Mesendoderm (in vitro differentiated cells): ENCODE data around the gene ASTN2.

Experiments used
- DNase-seq: peaks from one replicate; pipeline ENCODE4 v3.0.0; 2013
- H2AK5ac ChIP-seq: 2 replicates; pipeline ENCODE4 v1.6.1; 2013; ENCODE audit warnings: low read length, inconsistent platforms
- H2BK120ac ChIP-seq: 2 replicates; pipeline ENCODE4 v1.6.1; 2013; ENCODE audit warnings: low read depth, mild to moderate bottlenecking, low read length, moderate library complexity, mixed read lengths
- H2BK15ac ChIP-seq: replicated peaks from 2 replicates; pipeline ENCODE4 v1.6.1; 2013; ENCODE audit warnings: low read depth, mild to moderate bottlenecking, moderate library complexity
- H2BK5ac ChIP-seq: 2 replicates; pipeline ENCODE4 v1.6.1; 2013; ENCODE audit warnings: low read length, inconsistent platforms
- H3K18ac ChIP-seq: 2 replicates; pipeline ENCODE4 v1.6.1; 2013; ENCODE audit warnings: mild to moderate bottlenecking, low read length, mixed read lengths
- H3K23ac ChIP-seq: one replicate; pipeline ENCODE4 v1.6.1; 2013; ENCODE audit warnings: low read length
- H3K27ac ChIP-seq: 2 replicates; pipeline ENCODE4 v1.5.1; 2013; ENCODE audit warnings: low read depth, mild to moderate bottlenecking, inconsistent platforms, low read length, moderate library complexity
- H3K27me3 ChIP-seq: 2 replicates; pipeline ENCODE4 v1.6.1; 2013; ENCODE audit warnings: low read length, control low read depth, mild to moderate bottlenecking, inconsistent platforms; ENCODE audit not compliant: insufficient read depth, poor library complexity
- H3K36me3 ChIP-seq: 2 replicates; pipeline ENCODE4 v1.6.1; 2013; ENCODE audit warnings: low read length, inconsistent platforms; ENCODE audit not compliant: control insufficient read depth, insufficient read depth
- H3K4ac ChIP-seq: one replicate; pipeline ENCODE4 v1.6.1; 2013; ENCODE audit warnings: low read depth, mild to moderate bottlenecking, low read length, moderate library complexity
- H3K4me1 ChIP-seq: 2 replicates; pipeline ENCODE4 v1.6.1; 2013; ENCODE audit warnings: low read depth, low read length, inconsistent platforms; ENCODE audit not compliant: control insufficient read depth
- H3K4me2 ChIP-seq: 2 replicates; pipeline ENCODE4 v1.6.1; 2013; ENCODE audit warnings: low read length
- H3K4me3 ChIP-seq: 2 replicates; pipeline ENCODE4 v1.5.1; 2013; ENCODE audit warnings: mild to moderate bottlenecking, low read length
- H3K56ac ChIP-seq: one replicate; pipeline ENCODE4 v1.6.1; 2013; ENCODE audit warnings: low read length
- H3K79me1 ChIP-seq: 2 replicates; pipeline ENCODE4 v1.6.1; 2013; ENCODE audit warnings: low read length, inconsistent platforms
- H3K79me2 ChIP-seq: 2 replicates; pipeline ENCODE4 v1.6.1; 2013; ENCODE audit warnings: mild to moderate bottlenecking, low read length; ENCODE audit not compliant: control insufficient read depth, insufficient read depth
- H3K9ac ChIP-seq: 2 replicates; pipeline ENCODE4 v1.6.1; 2013; ENCODE audit warnings: low read length, inconsistent platforms
- H4K5ac ChIP-seq: one replicate; pipeline ENCODE4 v1.6.1; 2013; ENCODE audit warnings: low read length
- H4K8ac ChIP-seq: one replicate; pipeline ENCODE4 v1.6.1; 2013; ENCODE audit warnings: low read depth, mild to moderate bottlenecking, control low read depth, low read length, moderate library complexity
- WGBS: extraction: QIAGEN DNeasy Blood & Tissue Kit; methylation state at CpG from one replicate; pipeline ENCODE4 v1.1.7; 2013; ENCODE audit warnings: low lambda C conversion rate, missing lambda C conversion rate; ENCODE audit not compliant: insufficient coverage; ENCODE audit errors: extremely low coverage; 5-methylcytosine and 5-hydroxymethylcytosine counted together

ASTN2 gene

DNA sequence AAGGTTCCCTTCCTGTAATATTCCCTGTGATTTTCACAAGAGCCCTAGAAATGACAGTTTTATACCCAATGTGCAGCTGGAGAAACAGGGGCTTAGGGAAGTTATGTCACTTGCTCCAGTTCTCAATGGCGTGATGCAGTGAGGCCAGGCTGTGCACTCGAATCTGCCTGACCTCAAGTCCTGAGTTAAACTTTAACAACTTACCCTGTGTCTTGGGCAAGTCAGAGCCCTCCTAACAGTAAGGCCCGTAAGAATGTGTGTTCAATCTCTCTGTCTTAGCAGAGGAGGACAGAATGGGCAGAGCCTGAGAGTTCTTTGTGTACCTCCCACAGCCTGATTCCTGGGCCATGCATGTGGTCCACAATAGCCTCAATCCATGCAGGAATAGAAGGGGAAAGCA, 546.7 kb downstream of the ASTN2 start:
- H3K79me1 ChIP-seq = no peaks in the 10 kb centered on the region
- H3K18ac ChIP-seq = no peak overlapping the region
- H3K4ac ChIP-seq = no peak overlapping the region
- no peak overlapping the region for H2BK5ac ChIP-seq
- H2BK15ac ChIP-seq = no peak overlapping the region
- no peak overlapping the region for H3K56ac ChIP-seq
- H3K27ac ChIP-seq = no peak overlapping the region
- no peak overlapping the region for H2AK5ac ChIP-seq
- no CpG with 5 or more reads among the region's 3 CpGs for WGBS
- H3K23ac ChIP-seq = no peak overlapping the region
- H3K79me2 ChIP-seq = no peaks in the 10 kb centered on the region
- no peak overlapping the region for H3K4me2 ChIP-seq
- no peak for DNase-seq
- H3K4me3 ChIP-seq = no peak overlapping the region
- no peaks in the 10 kb centered on the region for H3K36me3 ChIP-seq
- H3K27me3 ChIP-seq = no peaks in the 10 kb centered on the region
- H4K5ac ChIP-seq = no peak overlapping the region
- no peak overlapping the region for H4K8ac ChIP-seq
- no peaks in the 10 kb centered on the region for H3K4me1 ChIP-seq
- no peak overlapping the region for H3K9ac ChIP-seq
- no peak overlapping the region for H2BK120ac ChIP-seq

DNA sequence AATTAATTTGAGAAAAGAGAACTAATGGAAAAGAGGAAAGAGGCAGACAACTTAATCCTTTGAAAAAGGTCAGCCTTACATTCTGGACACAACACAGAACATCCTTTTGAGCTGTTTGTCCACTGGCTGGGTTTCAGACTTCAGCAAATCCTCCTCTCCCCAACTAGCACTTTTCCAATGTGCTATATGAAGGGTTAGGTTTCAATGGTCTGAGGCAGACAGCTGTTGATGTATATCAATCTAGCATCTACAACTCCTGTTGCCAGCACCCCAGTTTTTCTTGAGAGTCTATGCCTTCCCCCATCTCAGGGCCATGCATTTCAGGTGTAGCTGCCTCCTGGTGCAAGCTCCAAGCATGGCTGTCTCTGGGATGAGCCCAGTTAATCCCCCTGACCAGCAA, 553.5 kb downstream of the ASTN2 start:
- Histone ChIP-seq H2BK5ac (no peak overlapping the region), H3K36me3 (no peaks in the 10 kb centered on the region), H3K79me2 (no peaks in the 10 kb centered on the region), H3K4me3 (no peak overlapping the region), H4K5ac (no peak overlapping the region), H3K4ac (no peak overlapping the region), H3K56ac (no peak overlapping the region), H3K9ac (no peak overlapping the region), H3K27ac (no peak overlapping the region), H2AK5ac (no peak overlapping the region), H3K79me1 (no peaks in the 10 kb centered on the region), H4K8ac (no peak overlapping the region), H3K23ac (no peak overlapping the region), H3K18ac (no peak overlapping the region), H3K4me1 (no peaks in the 10 kb centered on the region), H2BK15ac (no peak overlapping the region), H3K4me2 (no peak overlapping the region), H3K27me3 (no peaks in the 10 kb centered on the region), H2BK120ac (no peak overlapping the region)
- no peak for DNase-seq

DNA sequence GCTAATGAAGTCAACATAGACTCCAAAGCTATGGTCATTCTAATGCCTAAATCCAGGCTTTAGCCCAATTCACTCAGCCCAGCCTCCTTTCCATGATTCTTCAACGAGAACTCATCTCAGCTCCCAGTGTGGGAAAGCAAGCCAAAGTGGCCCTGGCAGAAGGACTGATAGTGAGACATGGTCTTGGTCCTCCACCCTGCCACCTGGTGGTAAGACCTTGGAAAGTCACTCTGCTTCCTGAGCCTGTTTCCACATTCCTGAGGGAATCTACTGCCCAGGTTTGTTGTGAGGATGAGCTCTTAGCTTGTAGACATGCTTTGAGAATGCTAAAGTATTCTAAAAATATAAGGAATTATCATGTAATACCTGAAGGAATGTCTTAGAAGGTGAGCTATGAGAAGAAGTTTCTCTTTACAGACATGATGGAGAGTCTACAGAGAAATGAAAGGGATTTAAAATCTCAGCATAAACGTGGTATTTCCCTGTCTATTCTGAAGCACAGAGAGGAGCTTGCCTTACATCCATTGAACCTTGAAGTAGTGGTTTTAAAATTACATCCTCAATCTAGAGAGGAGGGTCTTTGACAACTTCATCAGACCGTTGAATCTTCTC, 554.2 kb downstream of the ASTN2 start:
- DNase-seq = peak; percentile 86
- no peak overlapping the region for H2BK5ac ChIP-seq
- H4K8ac ChIP-seq = no peak overlapping the region
- H2AK5ac ChIP-seq = no peak overlapping the region
- H2BK15ac ChIP-seq = no peak overlapping the region
- no peaks in the 10 kb centered on the region for H3K36me3 ChIP-seq
- no peak overlapping the region for H3K18ac ChIP-seq
- H4K5ac ChIP-seq = no peak overlapping the region
- no peak overlapping the region for H3K4me2 ChIP-seq
- H3K4me3 ChIP-seq = no peak overlapping the region
- no peak overlapping the region for H3K9ac ChIP-seq
- H3K27ac ChIP-seq = no peak overlapping the region
- H2BK120ac ChIP-seq = no peak overlapping the region
- no peaks in the 10 kb centered on the region for H3K79me1 ChIP-seq
- H3K27me3 ChIP-seq = no peaks in the 10 kb centered on the region
- H3K4ac ChIP-seq = no peak overlapping the region
- H3K79me2 ChIP-seq = no peaks in the 10 kb centered on the region
- no peak overlapping the region for H3K23ac ChIP-seq
- H3K4me1 ChIP-seq = no peaks in the 10 kb centered on the region
- no CpG with 5 or more reads among the region's 3 CpGs for WGBS
- no peak overlapping the region for H3K56ac ChIP-seq

DNA sequence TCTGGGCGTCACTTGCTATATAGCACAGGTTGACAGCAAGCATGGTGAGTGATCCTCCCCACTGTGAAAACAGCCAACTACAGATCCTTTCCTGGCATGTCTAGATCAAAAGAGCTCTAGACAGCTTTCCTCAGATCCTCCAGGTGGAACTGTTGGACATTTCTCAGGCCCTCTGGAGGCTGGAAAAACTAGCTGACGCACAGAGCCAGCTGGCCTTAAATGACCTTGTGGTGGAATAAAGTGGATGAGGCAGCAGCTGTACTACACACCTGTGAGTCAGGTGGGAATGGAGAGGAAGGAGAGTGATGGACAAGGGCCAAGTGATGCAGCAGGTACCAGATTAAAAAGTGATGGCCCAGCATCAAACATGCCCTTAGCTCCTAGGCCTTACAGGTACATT, 555.1 kb downstream of the ASTN2 start:
- H3K79me2 ChIP-seq = no peaks in the 10 kb centered on the region
- H3K4me2 ChIP-seq = no peak overlapping the region
- no peak overlapping the region for H3K56ac ChIP-seq
- H3K27me3 ChIP-seq = no peaks in the 10 kb centered on the region
- H2AK5ac ChIP-seq = no peak overlapping the region
- no peak overlapping the region for H3K27ac ChIP-seq
- no peak overlapping the region for H3K4me3 ChIP-seq
- no peak overlapping the region for H4K5ac ChIP-seq
- H3K18ac ChIP-seq = no peak overlapping the region
- WGBS = no CpG with 5 or more reads among the region's 2 CpGs
- H4K8ac ChIP-seq = no peak overlapping the region
- no peaks in the 10 kb centered on the region for H3K4me1 ChIP-seq
- no peak overlapping the region for H3K23ac ChIP-seq
- no peak overlapping the region for H3K9ac ChIP-seq
- no peaks in the 10 kb centered on the region for H3K79me1 ChIP-seq
- no peak overlapping the region for H2BK15ac ChIP-seq
- H3K4ac ChIP-seq = no peak overlapping the region
- H3K36me3 ChIP-seq = no peaks in the 10 kb centered on the region
- no peak overlapping the region for H2BK5ac ChIP-seq
- DNase-seq = no peak
- no peak overlapping the region for H2BK120ac ChIP-seq

DNA sequence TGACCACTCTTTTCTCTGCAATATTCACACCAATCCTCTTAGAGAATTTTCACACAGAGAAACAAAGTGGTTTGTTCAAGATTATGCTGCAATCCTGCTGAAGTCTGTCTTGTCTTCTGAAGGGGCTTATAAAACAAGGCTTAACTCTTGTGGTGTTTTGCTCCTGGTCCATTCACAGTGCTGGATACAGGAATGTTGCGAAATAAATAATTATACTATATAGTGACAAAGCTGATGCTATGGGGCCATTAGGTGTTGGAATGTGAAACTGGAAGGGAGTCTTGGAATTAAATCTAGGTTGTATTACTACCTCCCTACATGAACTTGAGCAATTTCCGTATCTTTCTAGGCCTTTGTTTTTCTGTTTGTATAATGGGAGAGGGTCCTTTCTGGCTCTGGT, 557.5 kb downstream of the ASTN2 start:
- no peak overlapping the region for H3K4me3 ChIP-seq
- no peak overlapping the region for H2AK5ac ChIP-seq
- no peak overlapping the region for H3K27ac ChIP-seq
- no peak overlapping the region for H4K5ac ChIP-seq
- no peaks in the 10 kb centered on the region for H3K79me2 ChIP-seq
- no peak overlapping the region for H2BK15ac ChIP-seq
- no peak overlapping the region for H3K4me2 ChIP-seq
- no peak overlapping the region for H2BK5ac ChIP-seq
- H3K4me1 ChIP-seq = no peaks in the 10 kb centered on the region
- no peak overlapping the region for H3K4ac ChIP-seq
- H3K27me3 ChIP-seq = no peaks in the 10 kb centered on the region
- H3K18ac ChIP-seq = no peak overlapping the region
- no peak overlapping the region for H3K56ac ChIP-seq
- DNase-seq = no peak
- H3K23ac ChIP-seq = no peak overlapping the region
- H2BK120ac ChIP-seq = no peak overlapping the region
- no CpG with 5 or more reads among the region's 2 CpGs for whole genome bisulfite sequencing
- H3K79me1 ChIP-seq = no peaks in the 10 kb centered on the region
- no peak overlapping the region for H4K8ac ChIP-seq
- no peaks in the 10 kb centered on the region for H3K36me3 ChIP-seq
- no peak overlapping the region for H3K9ac ChIP-seq

DNA sequence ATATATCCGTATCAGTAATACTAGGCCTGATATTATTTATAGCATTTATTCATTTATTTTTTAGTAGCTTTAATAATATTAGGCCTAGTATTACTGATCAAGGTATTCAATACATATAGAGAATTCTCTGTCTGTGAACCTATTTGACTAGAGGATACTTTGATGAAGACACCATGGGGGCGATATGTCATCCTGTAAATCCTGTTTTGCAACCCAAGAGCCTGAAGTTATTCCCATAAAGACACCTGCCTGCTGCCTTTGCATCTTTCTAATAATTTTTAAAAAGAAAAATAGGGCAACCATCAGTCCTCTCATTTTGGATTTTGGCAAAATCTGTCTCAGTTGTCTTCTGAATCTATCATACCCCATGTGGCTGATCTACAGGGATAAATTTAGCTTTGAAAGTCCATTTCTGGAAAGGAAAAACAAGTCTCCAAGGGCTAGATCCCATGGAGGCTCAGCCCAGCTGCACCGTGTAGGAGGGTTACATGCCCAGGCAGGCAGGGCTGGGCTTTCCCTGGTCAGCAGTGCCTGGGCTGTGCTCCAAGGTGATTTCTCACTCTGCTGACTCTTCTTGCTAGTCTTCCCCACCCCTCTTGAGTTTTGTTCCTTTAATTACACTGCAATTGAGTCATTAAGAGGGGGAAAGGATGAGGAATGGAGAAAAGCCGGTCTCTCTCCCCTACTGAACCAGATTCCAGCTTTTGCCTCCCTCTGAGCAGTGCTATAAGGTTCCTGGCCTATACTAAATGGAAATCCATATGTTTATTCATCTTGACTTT, 558.8 kb downstream of the ASTN2 start:
- Histone ChIP-seq H3K36me3 (no peaks in the 10 kb centered on the region), H4K8ac (no peak overlapping the region), H3K18ac (no peak overlapping the region), H2BK120ac (no peak overlapping the region), H3K4me3 (no peak overlapping the region), H3K9ac (no peak overlapping the region), H3K79me1 (no peaks in the 10 kb centered on the region), H3K4me1 (no peaks in the 10 kb centered on the region), H2BK5ac (no peak overlapping the region), H3K23ac (no peak overlapping the region), H3K27me3 (no peaks in the 10 kb centered on the region), H3K56ac (no peak overlapping the region), H3K4ac (no peak overlapping the region), H2AK5ac (no peak overlapping the region), H4K5ac (no peak overlapping the region), H3K4me2 (no peak overlapping the region), H3K27ac (no peak overlapping the region), H3K79me2 (no peaks in the 10 kb centered on the region), H2BK15ac (no peak overlapping the region)
- DNase-seq = no peak
- no CpG with 5 or more reads among the region's 4 CpGs for WGBS
